Muscle of arm (tissue), 12 donors: ENCODE results near the gene MYO1G. TPM values are rescaled to one million over a fixed set of nuclear protein-coding genes. Genes with fewer than 3 reads are reported as not detected.
A peak's percentile ranks its signal among the peaks of the same experiment; 100 is the strongest.
"Not testable (repeated sequence)": the region's sequence is repeated elsewhere in the genome, so short reads cannot be mapped to it uniquely, and the experiment has no call there.

Experiments used
- DNase-seq: peaks from one replicate; pipeline ENCODE4 v3.0.0-alpha.2; 2013
- polyA plus RNA-seq, 12 donors: library from polyadenylated mRNA; unstranded; fragments of 120-200 nt; gene quantifications; one replicate each; pipeline ENCODE4 v1.2.1, GENCODE V29; 2013; ENCODE audit not compliant: insufficient read length in 12 of 12

MYO1G gene
- polyA plus RNA-seq, 12 donors, result 0.35 to 5.5 (median 0.59) TPM; not detected in 2

GRCh38 chr7:44999245-45000092 is 20.7 kb upstream of the MYO1G start:
- peak; percentile 99 for DNase-seq

GRCh38 chr7:44998153-44998871 is 19.5 kb upstream of the MYO1G start:
- no peak for DNase-seq

GRCh38 chr7:44995555-44996493 is 17.0 kb upstream of the MYO1G start:
- no peak for DNase-seq

- DNase-seq, result no peak
Measured at GRCh38 chr7:44994877-44995554, 16.2 kb upstream of the MYO1G start.

GRCh38 chr7:44992004-44992795 is 13.4 kb upstream of the MYO1G start:
- not testable (repeated sequence) for DNase-seq

- DNase-seq, result no peak
Measured at GRCh38 chr7:44990109-44991023, 11.6 kb upstream of the MYO1G start.

GRCh38 chr7:44989132-44989531 is 10.3 kb upstream of the MYO1G start:
- DNase-seq, result no peak

- no peak for DNase-seq
Measured at GRCh38 chr7:44988701-44989100, 9.9 kb upstream of the MYO1G start.

- DNase-seq, result no peak
Measured at GRCh38 chr7:44987996-44988395, 9.2 kb upstream of the MYO1G start.

- DNase-seq, result no peak
Measured at GRCh38 chr7:44987457-44987856, 8.6 kb upstream of the MYO1G start.

- DNase-seq, result peak; percentile 97
Measured at GRCh38 chr7:44986218-44987053, 7.6 kb upstream of the MYO1G start.

GRCh38 chr7:44985900-44986217 is 7.0 kb upstream of the MYO1G start:
- DNase-seq, result no peak

- DNase-seq, result no peak
Measured at GRCh38 chr7:44985033-44985695, 6.3 kb upstream of the MYO1G start.

GRCh38 chr7:44984478-44984758 is 5.6 kb upstream of the MYO1G start:
- DNase-seq, result no peak

GRCh38 chr7:44983742-44984477 is 5.1 kb upstream of the MYO1G start:
- no peak for DNase-seq

- no peak for DNase-seq
Measured at GRCh38 chr7:44982970-44983369, 4.2 kb upstream of the MYO1G start.

- DNase-seq, result no peak
Measured at GRCh38 chr7:44982535-44982923, 3.7 kb upstream of the MYO1G start.
